Chondrocyte (in vitro differentiated cells): ENCODE measurements around the gene HSP90AA1. TPM values are rescaled to one million over a fixed set of nuclear protein-coding genes. Genes with fewer than 3 reads are reported as not detected.
"Not testable (repeated sequence)": the region's sequence is repeated elsewhere in the genome, so short reads cannot be mapped to it uniquely, and the experiment has no call there.

ENCODE experiments used
- DNase-seq: peaks from one replicate; pipeline ENCODE4 v3.0.0; 2021; ENCODE audit warnings: mixed read lengths, low spot score
- H3K27ac Mint-ChIP-seq: one replicate; pipeline ENCODE4 v1.8.0; 2021; ENCODE audit warnings: mild to moderate bottlenecking, moderate library complexity, mixed read lengths; ENCODE audit not compliant: unreplicated experiment
- H3K27me3 Mint-ChIP-seq: 2 replicates; pipeline ENCODE4 v1.8.0; 2021; ENCODE audit warnings: low read depth, mixed read lengths
- H3K36me3 Mint-ChIP-seq: 2 replicates; pipeline ENCODE4 v1.8.0; 2021; ENCODE audit warnings: low read depth, mixed read lengths
- H3K4me1 Mint-ChIP-seq: 2 replicates; pipeline ENCODE4 v1.8.0; 2021; ENCODE audit warnings: low read depth, mild to moderate bottlenecking, mixed read lengths
- H3K4me3 Mint-ChIP-seq: one replicate; pipeline ENCODE4 v1.8.0; 2021; ENCODE audit warnings: mild to moderate bottlenecking, moderate library complexity, mixed read lengths; ENCODE audit not compliant: unreplicated experiment
- H3K9me3 Mint-ChIP-seq: 2 replicates; pipeline ENCODE4 v1.8.0; 2021; ENCODE audit warnings: low read depth, mixed read lengths
- CTCF ChIP-seq: fragments of 200-600 bp; sonication (generic); IDR thresholded peaks from 2 replicates; pipeline ENCODE4 v1.5.0; 2021; ENCODE audit warnings: antibody characterized with exemption, mild to moderate bottlenecking, moderate library complexity
- total RNA-seq: library from RNA; stranded (reverse); gene quantifications from 3 replicates; pipeline ENCODE4 v1.2.1, GENCODE V29; 2021

HSP90AA1 gene
- total RNA-seq, 1 donor from 2014 or later, result 242 TPM

- no peak for TF ChIP-seq CTCF
- Mint-ChIP-seq H3K9me3 (no peaks in the 10 kb centered on the region), H3K27ac (no peak overlapping the region), H3K4me3 (no peak overlapping the region), H3K27me3 (no peaks in the 10 kb centered on the region), H3K4me1 (peaks cover 43% of the 10 kb centered on the region), H3K36me3 (peaks cover 60% of the 10 kb centered on the region)
- DNase-seq, result no peak
Observed at GRCh38 chr14:102081231-102082080, 5.4 kb downstream of the HSP90AA1 start.

- no peak for TF ChIP-seq CTCF
- H3K27ac Mint-ChIP-seq, result peak overlapping the region; percentile 17
- H3K4me1 Mint-ChIP-seq, result peaks cover 34% of the 10 kb centered on the region
- no peaks in the 10 kb centered on the region for H3K27me3 Mint-ChIP-seq
- H3K4me3 Mint-ChIP-seq, result no peak overlapping the region
- H3K36me3 Mint-ChIP-seq, result peaks cover 53% of the 10 kb centered on the region
- no peaks in the 10 kb centered on the region for H3K9me3 Mint-ChIP-seq
- peak; percentile 13 for DNase-seq
Observed at GRCh38 chr14:102080183-102081080, 6.4 kb downstream of the HSP90AA1 start.

- no peak for TF ChIP-seq CTCF
- H3K27me3 Mint-ChIP-seq, result no peaks in the 10 kb centered on the region
- peaks cover 46% of the 10 kb centered on the region for H3K36me3 Mint-ChIP-seq
- no peak overlapping the region for H3K27ac Mint-ChIP-seq
- H3K4me1 Mint-ChIP-seq, result peaks cover 26% of the 10 kb centered on the region
- H3K9me3 Mint-ChIP-seq, result no peaks in the 10 kb centered on the region
- no peak for DNase-seq
- H3K4me3 Mint-ChIP-seq, result no peak overlapping the region
Observed at GRCh38 chr14:102079700-102079979, 7.2 kb downstream of the HSP90AA1 start.

- Mint-ChIP-seq H3K4me3 (no peak overlapping the region), H3K36me3 (peaks cover 41% of the 10 kb centered on the region), H3K27me3 (no peaks in the 10 kb centered on the region), H3K27ac (peak overlapping the region; percentile 18), H3K4me1 (peaks cover 21% of the 10 kb centered on the region), H3K9me3 (no peaks in the 10 kb centered on the region)
- peak; percentile 12 for DNase-seq
- no peak for TF ChIP-seq CTCF
Observed at GRCh38 chr14:102078831-102079699, 7.8 kb downstream of the HSP90AA1 start.

GRCh38 chr14:102078361-102078791, 8.5 kb downstream of the HSP90AA1 start:
- Mint-ChIP-seq H3K4me1 (peaks cover 15% of the 10 kb centered on the region), H3K27ac (peak overlapping the region; percentile 39), H3K36me3 (peaks cover 36% of the 10 kb centered on the region)
- peak; percentile 22 for DNase-seq
- not testable (repeated sequence) for H3K9me3 Mint-ChIP-seq, H3K4me3 Mint-ChIP-seq, H3K27me3 Mint-ChIP-seq
